HG02571 (cell line): ENCODE results near the gene SCARF1.
"Not testable (repeated sequence)": the region's sequence is repeated elsewhere in the genome, so short reads cannot be mapped to it uniquely, and the experiment has no call there.

ENCODE experiments used
- ATAC-seq: cut with Tn5 transposase; IDR thresholded peaks from one replicate; pipeline ENCODE4 v1.9.1; 2021; ENCODE audit warnings: mild to moderate bottlenecking, moderate library complexity; ENCODE audit not compliant: unreplicated experiment

The SCARF1 gene

GRCh38 chr17:1645207-1646171 is at the start of gene SCARF1:
SCARF1 (minus strand) TSS chr17:1645732; CDS start chr17:1645697, 35 bp downstream.
- no peak for ATAC-seq

- no peak for ATAC-seq
Measured at GRCh38 chr17:1693339-1693738, 47.8 kb upstream of the SCARF1 start.

- ATAC-seq, result no peak
Measured at GRCh38 chr17:1690544-1691221, 45.2 kb upstream of the SCARF1 start.

GRCh38 chr17:1688405-1688804 is 42.9 kb upstream of the SCARF1 start:
- ATAC-seq, result not testable (repeated sequence)

- no peak for ATAC-seq
Measured at GRCh38 chr17:1686086-1686485, 40.6 kb upstream of the SCARF1 start.

GRCh38 chr17:1684378-1685189 is 39.1 kb upstream of the SCARF1 start, which contains the start of gene PRPF8:
PRPF8 (minus strand) TSS chr17:1684867; CDS start chr17:1684571, 296 bp downstream.
- ATAC-seq, result peak; percentile 96

GRCh38 chr17:1683459-1683858 is 37.9 kb upstream of the SCARF1 start:
- ATAC-seq, result no peak

- no peak for ATAC-seq
Measured at GRCh38 chr17:1676401-1676800, 30.9 kb upstream of the SCARF1 start.

GRCh38 chr17:1673041-1673785 is 27.7 kb upstream of the SCARF1 start:
- ATAC-seq, result no peak

GRCh38 chr17:1663934-1664333 is 18.4 kb upstream of the SCARF1 start:
- ATAC-seq, result not testable (repeated sequence)

- no peak for ATAC-seq
Measured at GRCh38 chr17:1661045-1661444, 15.5 kb upstream of the SCARF1 start.

GRCh38 chr17:1658100-1658499 is 12.6 kb upstream of the SCARF1 start:
- ATAC-seq, result no peak

- no peak for ATAC-seq
Measured at GRCh38 chr17:1653735-1654134, 8.2 kb upstream of the SCARF1 start.

- not testable (repeated sequence) for ATAC-seq
Measured at GRCh38 chr17:1652794-1653193, 7.3 kb upstream of the SCARF1 start.

- no peak for ATAC-seq
Measured at GRCh38 chr17:1651559-1651844, 6.0 kb upstream of the SCARF1 start.

- no peak for ATAC-seq
Measured at GRCh38 chr17:1650731-1651558, 5.4 kb upstream of the SCARF1 start.

- ATAC-seq, result no peak
Measured at GRCh38 chr17:1649844-1650501, 4.4 kb upstream of the SCARF1 start, which contains the start of gene RILP. RILP (minus strand) TSS chr17:1649866; CDS start chr17:1649804, 62 bp downstream.

GRCh38 chr17:1648963-1649843 is 3.7 kb upstream of the SCARF1 start:
- ATAC-seq, result peak; percentile 43
